H9 (cell line): Measurements from ENCODE around the gene SLC7A6. TPM values are rescaled to one million over a fixed set of nuclear protein-coding genes. Genes with fewer than 3 reads are reported as not detected.
A peak's percentile ranks its signal among the peaks of the same experiment; 100 is the strongest.

Experiments
- DNase-seq: peaks from one replicate; pipeline ENCODE4 v3.0.0-alpha.2; 2017
- H2AFZ ChIP-seq: one replicate; pipeline ENCODE4 v1.6.1; 2013; ENCODE audit warnings: mild to moderate bottlenecking, low read length, control low read depth, moderate library complexity
- H2AK5ac ChIP-seq: 2 replicates; pipeline ENCODE4 v1.6.1; 2013; ENCODE audit warnings: low read length, control low read depth, mixed read lengths; ENCODE audit not compliant: insufficient read length
- H2BK120ac ChIP-seq: one replicate; pipeline ENCODE4 v1.6.1; 2013; ENCODE audit warnings: low read depth, mild to moderate bottlenecking, low read length, control low read depth, inconsistent platforms; ENCODE audit not compliant: poor library complexity, severe bottlenecking
- H2BK12ac ChIP-seq: 2 replicates; pipeline ENCODE4 v1.6.1; 2013; ENCODE audit warnings: low read length, control low read depth, mixed read lengths, low read depth; ENCODE audit not compliant: insufficient read length
- H2BK15ac ChIP-seq: 2 replicates; pipeline ENCODE4 v1.6.1; 2013; ENCODE audit warnings: low read depth, low read length, control low read depth
- H2BK20ac ChIP-seq: one replicate; pipeline ENCODE4 v1.6.1; 2013; ENCODE audit warnings: low read depth, mild to moderate bottlenecking, low read length, control low read depth, inconsistent platforms; ENCODE audit not compliant: poor library complexity, severe bottlenecking
- H2BK5ac ChIP-seq: 2 replicates; pipeline ENCODE4 v1.6.1; 2013; ENCODE audit warnings: low read length, control low read depth, mixed read lengths; ENCODE audit not compliant: insufficient read length
- H3K14ac ChIP-seq: 2 replicates; pipeline ENCODE4 v1.6.1; 2013; ENCODE audit warnings: low read length, control low read depth; ENCODE audit not compliant: insufficient read depth
- H3K18ac ChIP-seq: 2 replicates; pipeline ENCODE4 v1.6.1; 2013; ENCODE audit warnings: low read depth, mild to moderate bottlenecking, mixed read lengths, low read length, control low read depth; ENCODE audit not compliant: insufficient read length
- H3K23ac ChIP-seq: 2 replicates; pipeline ENCODE4 v1.6.1; 2013; ENCODE audit warnings: low read length, control low read depth, mixed read lengths, low read depth; ENCODE audit not compliant: insufficient read length
- H3K23me2 ChIP-seq: 2 replicates; pipeline ENCODE4 v1.6.1; 2013; ENCODE audit warnings: low read depth, mild to moderate bottlenecking, mixed read lengths, low read length, control low read depth; ENCODE audit not compliant: insufficient read length, poor library complexity, severe bottlenecking
- H3K27ac ChIP-seq: 2 replicates; pipeline ENCODE4 v1.5.1; 2013; ENCODE audit warnings: low read length, control low read depth, mixed read lengths, low read depth; ENCODE audit not compliant: insufficient read length
- H3K27me3 ChIP-seq: 2 replicates; pipeline ENCODE4 v1.6.1; 2013; ENCODE audit warnings: low read length, control low read depth, inconsistent platforms; ENCODE audit not compliant: insufficient read depth
- H3K4ac ChIP-seq: 2 replicates; pipeline ENCODE4 v1.6.1; 2013; ENCODE audit warnings: low read depth, mild to moderate bottlenecking, control low read depth, inconsistent platforms, low read length, moderate library complexity
- H3K4me1 ChIP-seq: 2 replicates; pipeline ENCODE4 v1.6.1; 2013; ENCODE audit warnings: low read length, control low read depth, inconsistent platforms; ENCODE audit not compliant: insufficient read depth
- H3K4me2 ChIP-seq: 2 replicates; pipeline ENCODE4 v1.6.1; 2013; ENCODE audit warnings: low read length, control low read depth, mixed read lengths; ENCODE audit not compliant: insufficient read length, insufficient read depth
- H3K56ac ChIP-seq: 2 replicates; pipeline ENCODE4 v1.6.1; 2013; ENCODE audit warnings: low read depth, mild to moderate bottlenecking, mixed read lengths, low read length, control low read depth; ENCODE audit not compliant: insufficient read length
- H3K79me1 ChIP-seq: 2 replicates; pipeline ENCODE4 v1.6.1; 2013; ENCODE audit warnings: low read depth, mild to moderate bottlenecking, moderate library complexity, low read length, control low read depth, inconsistent platforms; ENCODE audit not compliant: insufficient read depth, poor library complexity, severe bottlenecking
- H3K79me2 ChIP-seq: 2 replicates; pipeline ENCODE4 v1.6.1; 2013; ENCODE audit warnings: low read length, control low read depth, inconsistent platforms; ENCODE audit not compliant: insufficient read depth
- H3K9ac ChIP-seq: 2 replicates; pipeline ENCODE4 v1.6.1; 2013; ENCODE audit warnings: low read length, control low read depth, mixed read lengths; ENCODE audit not compliant: insufficient read length; ENCODE audit errors: extremely low read depth
- H3K9me3 ChIP-seq: one replicate; pipeline ENCODE4 v1.6.1; 2013; ENCODE audit warnings: low read depth, low read length, inconsistent platforms; ENCODE audit not compliant: control insufficient read depth
- H3T11ph ChIP-seq: one replicate; pipeline ENCODE4 v1.6.1; 2013; ENCODE audit warnings: mild to moderate bottlenecking, low read length, control low read depth, inconsistent platforms
- H4K20me1 ChIP-seq: one replicate; pipeline ENCODE4 v1.6.1; 2013; ENCODE audit not compliant: control insufficient read depth, insufficient read length, insufficient read depth
- H4K5ac ChIP-seq: 2 replicates; pipeline ENCODE4 v1.6.1; 2013; ENCODE audit warnings: low read depth, mild to moderate bottlenecking, mixed read lengths, low read length, control low read depth; ENCODE audit not compliant: insufficient read length
- H4K8ac ChIP-seq: replicated peaks from 2 replicates; pipeline ENCODE4 v1.6.1; 2013; ENCODE audit warnings: low read length, control low read depth, mixed read lengths, low read depth; ENCODE audit not compliant: insufficient read length
- H4K91ac ChIP-seq: 2 replicates; pipeline ENCODE4 v1.6.1; 2013; ENCODE audit warnings: low read depth, mild to moderate bottlenecking, moderate library complexity, mixed read lengths, low read length, control low read depth; ENCODE audit not compliant: insufficient read length
- H3K27ac Mint-ChIP-seq, 3 experiments: 2 replicates in 2 of 3; 3 replicates in 1 of 3; pipeline ENCODE4 v1.8.0; 2020 to 2021; ENCODE audit warnings: mixed read lengths in 3 of 3, mild to moderate bottlenecking in 1 of 3, moderate library complexity in 1 of 3
- H3K27me3 Mint-ChIP-seq: 2 replicates; pipeline ENCODE4 v1.8.0; 2021; ENCODE audit warnings: low read depth, mild to moderate bottlenecking, moderate library complexity, mixed read lengths
- H3K36me3 Mint-ChIP-seq, 3 experiments: 2 replicates in 2 of 3; 3 replicates in 1 of 3; pipeline ENCODE4 v1.8.0; 2020 to 2021; ENCODE audit warnings: low read depth in 3 of 3, mixed read lengths in 3 of 3; ENCODE audit not compliant: insufficient read depth in 1 of 3
- H3K4me1 Mint-ChIP-seq, 2 experiments: 2 replicates each; pipeline ENCODE4 v1.8.0; 2020; ENCODE audit warnings: mixed read lengths in 2 of 2
- H3K4me3 Mint-ChIP-seq, 2 experiments: 2 replicates in 1 of 2; 3 replicates in 1 of 2; pipeline ENCODE4 v1.8.0; 2020 to 2021; ENCODE audit warnings: mild to moderate bottlenecking in 2 of 2, mixed read lengths in 2 of 2, moderate library complexity in 1 of 2
- H3K9me3 Mint-ChIP-seq, 2 experiments: 2 replicates in 1 of 2; 3 replicates in 1 of 2; pipeline ENCODE4 v1.8.0; 2020; ENCODE audit warnings: mild to moderate bottlenecking in 2 of 2, mixed read lengths in 2 of 2, moderate library complexity in 1 of 2
- CTCF ChIP-seq: fragments of 200-600 bp; sonication (generic); conservative IDR thresholded peaks from 3 replicates; pipeline ENCODE4 v1.8.0; 2021; ENCODE audit warnings: antibody characterized with exemption, mild to moderate bottlenecking
- WGBS: extraction: QIAGEN DNeasy Blood & Tissue Kit; methylation state at CpG from one replicate; pipeline ENCODE4 v1.1.7; 2013; ENCODE audit warnings: missing lambda C conversion rate, low lambda C conversion rate, mixed read lengths; ENCODE audit not compliant: insufficient read length; ENCODE audit errors: extremely low coverage; 5-methylcytosine and 5-hydroxymethylcytosine counted together
- total RNA-seq: library from RNA; stranded (reverse); gene quantifications from 2 replicates; pipeline ENCODE4 v1.2.1, GENCODE V29; 2021

SLC7A6 gene
- total RNA-seq, 1 experiment from 2014 or later = 21.1 TPM

GRCh38 chr16:68236826-68237242 lies 27.5 kb upstream of the SLC7A6 start:
- H2AFZ ChIP-seq = no peak overlapping the region

More at GRCh38 chr16:68236826-68237242, 27.5 kb upstream of the SLC7A6 start:
- Histone ChIP-seq H3K23me2 (peaks cover 19% of the 10 kb centered on the region), H3K27ac (no peak overlapping the region), H2BK15ac (no peak overlapping the region), H3K4me1 (no peaks in the 10 kb centered on the region; the same call in 1 of the 2 replicates), H3K18ac (peak overlapping the region; percentile 37), H4K8ac (no peak overlapping the region), H3K4me2 (peak overlapping the region; percentile 69), H3K56ac (no peak overlapping the region), H2BK12ac (no peak overlapping the region), H3T11ph (no peak overlapping the region), H2BK120ac (no peak overlapping the region), H3K23ac (no peak overlapping the region), H3K9me3 (no peaks in the 10 kb centered on the region), H3K14ac (peak overlapping the region; percentile 62), H2AK5ac (no peak overlapping the region), H3K79me2 (no peaks in the 10 kb centered on the region; the same call in 1 of the 2 replicates), H4K20me1 (no peaks in the 10 kb centered on the region), H3K4ac (no peak overlapping the region), H4K5ac (no peak overlapping the region), H3K79me1 (no peaks in the 10 kb centered on the region), H3K27me3 (no peaks in the 10 kb centered on the region), H2BK5ac (no peak overlapping the region), H3K9ac (peak overlapping the region; percentile 46), H4K91ac (peak overlapping the region; percentile 16), H2BK20ac (no peak overlapping the region)
- no peak for TF ChIP-seq CTCF
- Mint-ChIP-seq H3K27me3 (peaks cover 6% of the 10 kb centered on the region), H3K9me3 (no peaks in the 10 kb centered on the region; a peak in 1 of 5 replicates), H3K4me3 (peak overlapping the region; percentile 89 to 91), H3K36me3 (peaks cover 4 to 16% (median 16%) of the 10 kb centered on the region in 3 experiments; a peak in 6 of 7 replicates), H3K27ac (peak overlapping the region; percentile 93 to 99 (median 97)), H3K4me1 (peaks cover 29 to 33% of the 10 kb centered on the region in 2 experiments)
- DNase-seq = no peak
- WGBS = no CpG with 5 or more reads among the region's 21 CpGs
